ENCODE data around the gene MRTFA. TPM values are rescaled to one million over a fixed set of nuclear protein-coding genes. Genes with fewer than 3 reads are reported as not detected.

The MRTFA gene
- total RNA-seq, 1 donor from 2014 or later: 115 TPM

- intact Hi-C loops (cut with micrococcal nuclease): no loop called here
- Mint-ChIP-seq H3K27me3 (no peaks in the 10 kb centered on the region), H3K9me3 (no peaks in the 10 kb centered on the region), H3K4me1 (peaks cover 81% of the 10 kb centered on the region), H3K27ac (no peak overlapping the region), H3K4me3 (no peak overlapping the region), H3K36me3 (ENCODE audit: low read depth) (peaks cover 50% of the 10 kb centered on the region)
- ATAC-seq (ENCODE audit: low read depth): no peak
- ChIA-PET POLR2A (no interaction called here), CTCF (interaction anchor here (1.1 to 1.9 kb wide), 2 partner anchors 46 to 62 kb away, joined by 3 to 5 read pairs; no protein-coding TSS in a partner anchor)
- DNase-seq: no peak
- TF ChIP-seq CTCF (IDR thresholded peaks at IDR 0.05): no peak
Measured at GRCh38 chr22:40441761-40442390, 194.6 kb downstream of the MRTFA start.

GRCh38 chr22:40436505-40437431 is 199.8 kb downstream of the MRTFA start:
- CTCF ChIA-PET: interaction anchor here (0.7 to 3.8 kb wide), 40 partner anchors 9 to 801 kb away, joined by 3 to 104 read pairs (median 5); partner anchors contain the start of gene MRTFA
- intact Hi-C loops (cut with micrococcal nuclease): loop anchor here (1.0 to 2.0 kb wide), 11 partner anchors 22 to 324 kb away; partner anchors contain the start of genes MRTFA and SGSM3
- POLR2A ChIA-PET: interaction anchor here (0.6 to 3.1 kb wide), 29 partner anchors 9 to 463 kb away, joined by 3 to 26 read pairs (median 5); partner anchors contain the start of genes ADSL, MRTFA and SGSM3
- H3K27me3 Mint-ChIP-seq: no peaks in the 10 kb centered on the region
- H3K4me3 Mint-ChIP-seq: peak overlapping the region; percentile 72
- peak overlapping the region; percentile 91 for H3K27ac Mint-ChIP-seq
- no peaks in the 10 kb centered on the region for H3K9me3 Mint-ChIP-seq
- H3K4me1 Mint-ChIP-seq: peaks cover 92% of the 10 kb centered on the region
- no peak for TF ChIP-seq CTCF (IDR thresholded peaks at IDR 0.05)
- peak; percentile 74 for ATAC-seq (ENCODE audit: low read depth)
- peak; percentile 50 for DNase-seq
- peaks cover 47% of the 10 kb centered on the region for H3K36me3 Mint-ChIP-seq (ENCODE audit: low read depth)

- Mint-ChIP-seq H3K4me3 (peak overlapping the region; percentile 72), H3K4me1 (peaks cover 82% of the 10 kb centered on the region), H3K9me3 (no peaks in the 10 kb centered on the region), H3K27ac (peak overlapping the region; percentile 91), H3K36me3 (ENCODE audit: low read depth) (peaks cover 41% of the 10 kb centered on the region), H3K27me3 (no peaks in the 10 kb centered on the region)
- no peak for DNase-seq
- ChIA-PET POLR2A (interaction anchor here (0.8 to 3.1 kb wide), 4 partner anchors 16 to 88 kb away, joined by 3 to 26 read pairs (median 15); partner anchors contain the start of gene ADSL), CTCF (interaction anchor here (0.9 to 3.8 kb wide), 5 partner anchors 20 to 212 kb away, joined by 3 to 104 read pairs (median 19); no protein-coding TSS in a partner anchor)
- intact Hi-C loops (cut with micrococcal nuclease): no loop called here
- no peak for TF ChIP-seq CTCF (IDR thresholded peaks at IDR 0.05)
- ATAC-seq (ENCODE audit: low read depth): no peak
Measured at GRCh38 chr22:40434745-40435144, 201.8 kb downstream of the MRTFA start.

GRCh38 chr22:40434106-40434505 is 202.4 kb downstream of the MRTFA start:
- peak overlapping the region; percentile 15 for H3K4me3 Mint-ChIP-seq
- peaks cover 45% of the 10 kb centered on the region for H3K36me3 Mint-ChIP-seq (ENCODE audit: low read depth)
- no peaks in the 10 kb centered on the region for H3K27me3 Mint-ChIP-seq
- ChIA-PET POLR2A (interaction anchor here (2.1 kb wide), 1 partner anchor 19 kb away, joined by 6 read pairs; no protein-coding TSS in a partner anchor), CTCF (interaction anchor here (1.4 to 2.3 kb wide), 2 partner anchors 53 to 212 kb away, joined by 5 to 6 read pairs; no protein-coding TSS in a partner anchor)
- no peak for ATAC-seq (ENCODE audit: low read depth)
- no peaks in the 10 kb centered on the region for H3K9me3 Mint-ChIP-seq
- intact Hi-C loops (cut with micrococcal nuclease): no loop called here
- no peak for TF ChIP-seq CTCF (IDR thresholded peaks at IDR 0.05)
- H3K27ac Mint-ChIP-seq: peak overlapping the region; percentile 91
- peaks cover 83% of the 10 kb centered on the region for H3K4me1 Mint-ChIP-seq
- no peak for DNase-seq

All from activated B cell treated with CpG ODN at 0.5 μM for 24 hours (primary cell).